SU-DHL-6 (cell line): Measurements from ENCODE around the gene DNAJC5G.

Experiments used
- CTCF ChIP-seq: fragments of 200-600 bp; sonication (generic); IDR thresholded peaks from one replicate; pipeline ENCODE4 v1.5.1; 2017; ENCODE audit warnings: antibody characterized with exemption, mild to moderate bottlenecking, low read length, moderate library complexity; ENCODE audit not compliant: insufficient read depth, poor library complexity, severe bottlenecking
- EZH2phosphoT487 ChIP-seq: fragments of 200-600 bp; sonication (generic), shearing (Covaris generic); conservative IDR thresholded peaks from 2 replicates; pipeline ENCODE4 v1.6.1; 2018; ENCODE audit warnings: mild to moderate bottlenecking, antibody characterized with exemption, low read length, moderate library complexity, mixed read lengths

DNA sequence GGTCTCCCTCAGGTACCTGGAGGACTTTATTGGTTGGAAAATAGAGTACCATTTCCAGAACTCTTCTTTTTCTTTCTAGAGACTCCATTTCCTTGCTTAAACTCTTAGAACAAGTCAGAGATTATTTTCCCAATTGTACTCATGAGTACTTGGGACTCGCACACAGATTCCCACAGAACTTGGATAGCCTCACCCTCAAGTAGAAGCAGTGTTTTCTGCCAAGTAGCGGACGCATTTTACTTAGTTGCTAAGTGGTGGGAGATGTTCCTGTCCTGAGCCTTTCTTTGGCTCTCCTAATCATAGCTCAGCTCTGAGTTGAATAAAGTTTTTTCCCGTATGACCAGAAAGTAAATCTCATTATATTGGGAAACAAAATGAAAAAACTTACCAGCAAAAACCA, 29.6 kb upstream of the DNAJC5G start:
- TF ChIP-seq EZH2phosphoT487 (no peak), CTCF (no peak)
